ENCODE measurements around the gene RNF208. TPM values are rescaled to one million over a fixed set of nuclear protein-coding genes. Genes with fewer than 3 reads are reported as not detected.

The RNF208 gene
- total and polyA plus RNA-seq, 9 of the 15 experiments (the other 6 are each of a cell fraction or from before 2014, with no cell fraction given): 0.15 to 6.9 (median 0.50) TPM; not detected in 2

DNA sequence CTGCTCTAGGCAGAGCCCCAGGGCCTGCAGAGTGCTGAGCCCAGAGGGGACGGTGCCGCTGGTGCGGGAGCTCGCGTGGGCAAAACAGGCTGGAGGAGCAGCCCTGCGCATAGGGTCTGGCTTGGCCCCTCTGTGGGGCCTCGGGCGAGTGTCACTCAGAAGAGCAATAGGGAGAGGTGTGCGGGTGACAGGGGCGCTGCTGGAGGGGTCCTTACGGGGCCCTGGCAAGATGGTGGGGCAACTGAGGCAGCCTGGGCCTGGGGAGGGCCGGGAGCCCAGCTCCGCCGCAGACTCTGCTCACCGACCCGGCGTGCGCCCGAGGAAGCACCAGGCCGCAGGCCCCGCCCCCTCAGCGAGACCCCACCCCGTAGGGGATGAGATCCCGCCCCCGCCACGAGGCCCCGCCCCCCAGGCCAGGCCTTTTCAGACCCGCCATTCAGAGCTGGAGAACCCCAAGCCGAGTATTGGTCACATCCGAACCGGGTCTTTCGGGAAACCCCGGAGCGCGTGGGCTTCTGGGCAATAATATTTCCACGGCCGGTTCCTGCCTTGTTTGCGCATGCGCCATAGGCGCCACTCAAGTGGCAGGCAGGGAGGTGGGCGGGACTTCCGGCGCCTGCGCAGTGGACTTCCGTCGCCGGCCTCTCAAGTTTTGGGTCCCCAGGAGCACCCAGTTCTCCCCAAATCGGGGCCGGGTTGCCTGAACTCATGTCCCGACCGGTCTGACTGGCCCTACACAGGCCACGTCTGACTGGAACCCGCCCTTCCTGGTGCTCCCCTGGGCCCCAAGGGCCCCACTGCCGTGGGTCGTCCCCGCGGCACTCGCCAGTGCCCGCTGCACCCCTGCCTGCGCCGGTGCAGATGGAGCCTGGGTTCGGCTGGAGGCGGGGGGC lies 1.3 kb upstream of the RNF208 start (continued):
- TF ChIP-seq CCNT2 (IDR thresholded peaks at IDR 0.05; ENCODE audit: borderline replicate concordance, extremely low read depth, insufficient read length, low read depth, low read length) (no peak), TCFL5 (CRISPR knock-in tag; conservative IDR thresholded peaks at IDR 0.05) (no peak), POLR2AphosphoS5 (IDR thresholded peaks at IDR 0.05; ENCODE audit: control insufficient read depth, insufficient read depth, low read depth, low read length) (peak; percentile 39; the same call in 1 of the 2 replicates), EGR1 (conservative IDR thresholded peaks at IDR 0.05) (peak; percentile 68; the same call in 1 of the 2 replicates), ZFP30 (CRISPR knock-in tag; IDR thresholded peaks at IDR 0.05; ENCODE audit: borderline replicate concordance) (no peak), TRIM25 (IDR thresholded peaks at IDR 0.05; ENCODE audit: borderline replicate concordance) (no peak), ZBTB17 (CRISPR knock-in tag; IDR thresholded peaks at IDR 0.05) (0 out of 2 replicates have a peak, but pooled peaks have one; percentile 68), IRF2 (CRISPR knock-in tag; IDR thresholded peaks at IDR 0.05) (no peak), DIDO1 (tag; IDR thresholded peaks at IDR 0.05; ENCODE audit: low read depth) (peak; percentile 15; the same call in 1 of the 2 replicates), ID3 (CRISPR knock-in tag; IDR thresholded peaks at IDR 0.05) (no peak), ID3 (tag; IDR thresholded peaks at IDR 0.05) (0 out of 2 replicates have a peak, but pooled peaks have one; percentile 32), MAFF (IDR thresholded peaks at IDR 0.05; ENCODE audit: low read length) (no peak), L3MBTL2 (IDR thresholded peaks at IDR 0.05) (peak; percentile 20; the same call in 1 of the 2 replicates), RBM22 (IDR thresholded peaks at IDR 0.05; ENCODE audit: low read depth, low read length, poor library complexity, severe bottlenecking) (no peak)
- TF ChIP-seq, protein P1, sequence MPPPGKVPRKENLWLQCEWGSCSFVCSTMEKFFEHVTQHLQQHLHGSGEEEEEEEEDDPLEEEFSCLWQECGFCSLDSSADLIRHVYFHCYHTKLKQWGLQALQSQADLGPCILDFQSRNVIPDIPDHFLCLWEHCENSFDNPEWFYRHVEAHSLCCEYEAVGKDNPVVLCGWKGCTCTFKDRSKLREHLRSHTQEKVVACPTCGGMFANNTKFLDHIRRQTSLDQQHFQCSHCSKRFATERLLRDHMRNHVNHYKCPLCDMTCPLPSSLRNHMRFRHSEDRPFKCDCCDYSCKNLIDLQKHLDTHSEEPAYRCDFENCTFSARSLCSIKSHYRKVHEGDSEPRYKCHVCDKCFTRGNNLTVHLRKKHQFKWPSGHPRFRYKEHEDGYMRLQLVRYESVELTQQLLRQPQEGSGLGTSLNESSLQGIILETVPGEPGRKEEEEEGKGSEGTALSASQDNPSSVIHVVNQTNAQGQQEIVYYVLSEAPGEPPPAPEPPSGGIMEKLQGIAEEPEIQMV (tag; conservative IDR thresholded peaks at IDR 0.05; ENCODE audit: low read depth): no peak
- TF ChIP-seq, protein P2, sequence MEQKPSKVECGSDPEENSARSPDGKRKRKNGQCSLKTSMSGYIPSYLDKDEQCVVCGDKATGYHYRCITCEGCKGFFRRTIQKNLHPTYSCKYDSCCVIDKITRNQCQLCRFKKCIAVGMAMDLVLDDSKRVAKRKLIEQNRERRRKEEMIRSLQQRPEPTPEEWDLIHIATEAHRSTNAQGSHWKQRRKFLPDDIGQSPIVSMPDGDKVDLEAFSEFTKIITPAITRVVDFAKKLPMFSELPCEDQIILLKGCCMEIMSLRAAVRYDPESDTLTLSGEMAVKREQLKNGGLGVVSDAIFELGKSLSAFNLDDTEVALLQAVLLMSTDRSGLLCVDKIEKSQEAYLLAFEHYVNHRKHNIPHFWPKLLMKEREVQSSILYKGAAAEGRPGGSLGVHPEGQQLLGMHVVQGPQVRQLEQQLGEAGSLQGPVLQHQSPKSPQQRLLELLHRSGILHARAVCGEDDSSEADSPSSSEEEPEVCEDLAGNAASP (IDR thresholded peaks at IDR 0.05): no peak

All from K562 (cell line).